ENCODE results near the gene MAMLD1.

DNA sequence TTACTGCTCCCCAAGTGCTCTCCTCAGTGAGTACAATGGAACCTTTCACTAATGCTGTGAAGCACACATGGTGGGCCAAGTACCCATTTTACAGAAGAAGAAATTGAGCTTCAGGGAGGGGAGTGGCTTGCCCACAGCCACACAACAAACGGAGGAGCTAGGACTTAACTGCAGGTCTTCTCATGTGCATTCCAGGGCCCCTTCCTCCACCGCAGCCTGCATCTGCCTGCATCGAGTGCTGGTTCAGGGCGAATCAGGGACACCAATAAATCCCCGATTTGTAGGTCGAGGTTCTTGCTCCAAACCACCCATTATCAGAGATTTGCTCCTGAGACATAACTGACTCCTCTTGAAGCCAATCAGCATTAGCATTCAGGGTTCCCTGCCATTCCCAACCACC lies 100.9 kb downstream of the MAMLD1 start:
- TF ChIP-seq, protein P1, sequence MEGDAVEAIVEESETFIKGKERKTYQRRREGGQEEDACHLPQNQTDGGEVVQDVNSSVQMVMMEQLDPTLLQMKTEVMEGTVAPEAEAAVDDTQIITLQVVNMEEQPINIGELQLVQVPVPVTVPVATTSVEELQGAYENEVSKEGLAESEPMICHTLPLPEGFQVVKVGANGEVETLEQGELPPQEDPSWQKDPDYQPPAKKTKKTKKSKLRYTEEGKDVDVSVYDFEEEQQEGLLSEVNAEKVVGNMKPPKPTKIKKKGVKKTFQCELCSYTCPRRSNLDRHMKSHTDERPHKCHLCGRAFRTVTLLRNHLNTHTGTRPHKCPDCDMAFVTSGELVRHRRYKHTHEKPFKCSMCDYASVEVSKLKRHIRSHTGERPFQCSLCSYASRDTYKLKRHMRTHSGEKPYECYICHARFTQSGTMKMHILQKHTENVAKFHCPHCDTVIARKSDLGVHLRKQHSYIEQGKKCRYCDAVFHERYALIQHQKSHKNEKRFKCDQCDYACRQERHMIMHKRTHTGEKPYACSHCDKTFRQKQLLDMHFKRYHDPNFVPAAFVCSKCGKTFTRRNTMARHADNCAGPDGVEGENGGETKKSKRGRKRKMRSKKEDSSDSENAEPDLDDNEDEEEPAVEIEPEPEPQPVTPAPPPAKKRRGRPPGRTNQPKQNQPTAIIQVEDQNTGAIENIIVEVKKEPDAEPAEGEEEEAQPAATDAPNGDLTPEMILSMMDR (IDR thresholded peaks at IDR 0.05; ENCODE audit: poor library complexity), result no peak
- no peak for TF ChIP-seq EZH2 (IDR thresholded peaks at IDR 0.05; ENCODE audit: borderline replicate concordance)
- TF ChIP-seq EZH2phosphoT487 (IDR thresholded peaks at IDR 0.05; ENCODE audit: low read depth, severe bottlenecking, unreplicated experiment), result no peak
